Measurements from ENCODE around the gene PHKA2.

PHKA2 gene

GRCh38 chrX:18896680-18897544 is 87.0 kb downstream of the PHKA2 start:
- Mint-ChIP-seq H3K27me3 (no peaks in the 10 kb centered on the region), H3K27ac (no peak overlapping the region), H3K9me3 (no peaks in the 10 kb centered on the region), H3K36me3 (peaks cover 4% of the 10 kb centered on the region), H3K4me3 (no peak overlapping the region), H3K4me1 (peaks cover 3% of the 10 kb centered on the region)
- CTCF ChIA-PET = no interaction called here
- no peak for DNase-seq

- Mint-ChIP-seq H3K36me3 (peaks cover 2% of the 10 kb centered on the region), H3K27ac (no peak overlapping the region), H3K9me3 (no peaks in the 10 kb centered on the region), H3K4me3 (no peak overlapping the region), H3K27me3 (no peaks in the 10 kb centered on the region), H3K4me1 (peaks cover under 1% of the 10 kb centered on the region)
- DNase-seq = no peak
- CTCF ChIA-PET = no interaction called here
Observed at GRCh38 chrX:18895189-18895951, 88.5 kb downstream of the PHKA2 start.

GRCh38 chrX:18894156-18894555 is 89.8 kb downstream of the PHKA2 start:
- H3K4me1 Mint-ChIP-seq = peaks cover 5% of the 10 kb centered on the region
- no peak overlapping the region for H3K4me3 Mint-ChIP-seq
- CTCF ChIA-PET = no interaction called here
- no peaks in the 10 kb centered on the region for H3K9me3 Mint-ChIP-seq
- DNase-seq = no peak
- H3K27me3 Mint-ChIP-seq = no peaks in the 10 kb centered on the region
- no peak overlapping the region for H3K27ac Mint-ChIP-seq
- no peaks in the 10 kb centered on the region for H3K36me3 Mint-ChIP-seq

GRCh38 chrX:18893536-18893935 is 90.4 kb downstream of the PHKA2 start:
- H3K27me3 Mint-ChIP-seq = no peaks in the 10 kb centered on the region
- H3K4me1 Mint-ChIP-seq = peaks cover 5% of the 10 kb centered on the region
- no peak overlapping the region for H3K4me3 Mint-ChIP-seq
- no peak overlapping the region for H3K27ac Mint-ChIP-seq
- CTCF ChIA-PET = no interaction called here
- H3K9me3 Mint-ChIP-seq = no peaks in the 10 kb centered on the region
- no peak for DNase-seq
- H3K36me3 Mint-ChIP-seq = no peaks in the 10 kb centered on the region

GRCh38 chrX:18892899-18893298 is 91.0 kb downstream of the PHKA2 start:
- CTCF ChIA-PET = no interaction called here
- Mint-ChIP-seq H3K4me3 (no peak overlapping the region), H3K36me3 (no peaks in the 10 kb centered on the region), H3K27ac (no peak overlapping the region), H3K27me3 (no peaks in the 10 kb centered on the region), H3K4me1 (peaks cover 5% of the 10 kb centered on the region), H3K9me3 (no peaks in the 10 kb centered on the region)
- DNase-seq = no peak

- CTCF ChIA-PET = no interaction called here
Observed at GRCh38 chrX:18891548-18891945, 92.4 kb downstream of the PHKA2 start.

GRCh38 chrX:18890724-18891547 is 93.0 kb downstream of the PHKA2 start:
- H3K4me3 Mint-ChIP-seq = no peak overlapping the region
- no peaks in the 10 kb centered on the region for H3K9me3 Mint-ChIP-seq
- CTCF ChIA-PET = no interaction called here
- H3K36me3 Mint-ChIP-seq = no peaks in the 10 kb centered on the region
- no peak for DNase-seq
- no peaks in the 10 kb centered on the region for H3K27me3 Mint-ChIP-seq
- peaks cover 23% of the 10 kb centered on the region for H3K4me1 Mint-ChIP-seq
- H3K27ac Mint-ChIP-seq = no peak overlapping the region

More at GRCh38 chrX:18891548-18891945, 92.4 kb downstream of the PHKA2 start:
- Mint-ChIP-seq H3K9me3 (no peaks in the 10 kb centered on the region), H3K4me3 (no peak overlapping the region), H3K27me3 (no peaks in the 10 kb centered on the region), H3K36me3 (no peaks in the 10 kb centered on the region), H3K27ac (no peak overlapping the region), H3K4me1 (peaks cover 17% of the 10 kb centered on the region)
- no peak for DNase-seq

- Mint-ChIP-seq H3K4me3 (no peak overlapping the region), H3K27ac (no peak overlapping the region), H3K36me3 (no peaks in the 10 kb centered on the region), H3K9me3 (no peaks in the 10 kb centered on the region), H3K27me3 (no peaks in the 10 kb centered on the region), H3K4me1 (peaks cover 32% of the 10 kb centered on the region)
- CTCF ChIA-PET = interaction anchor here (1.5 kb wide), 1 partner anchor 444 kb away, joined by 3 read pairs; no protein-coding TSS in a partner anchor
- DNase-seq = no peak
Observed at GRCh38 chrX:18890049-18890381, 93.9 kb downstream of the PHKA2 start.

- H3K9me3 Mint-ChIP-seq = no peaks in the 10 kb centered on the region
- CTCF ChIA-PET = interaction anchor here (1.5 kb wide), 1 partner anchor 445 kb away, joined by 3 read pairs; no protein-coding TSS in a partner anchor
- H3K27ac Mint-ChIP-seq = no peak overlapping the region
Observed at GRCh38 chrX:18889346-18890048, 94.4 kb downstream of the PHKA2 start.

GRCh38 chrX:18888281-18888680 is 95.6 kb downstream of the PHKA2 start:
- CTCF ChIA-PET = no interaction called here
- Mint-ChIP-seq H3K27ac (no peak overlapping the region), H3K4me3 (no peak overlapping the region)

More at GRCh38 chrX:18889346-18890048, 94.4 kb downstream of the PHKA2 start:
- Mint-ChIP-seq H3K36me3 (no peaks in the 10 kb centered on the region), H3K4me3 (no peak overlapping the region), H3K4me1 (peaks cover 32% of the 10 kb centered on the region), H3K27me3 (no peaks in the 10 kb centered on the region)
- DNase-seq = no peak

GRCh38 chrX:18887825-18888212 is 96.1 kb downstream of the PHKA2 start:
- no peaks in the 10 kb centered on the region for H3K9me3 Mint-ChIP-seq
- peaks cover 32% of the 10 kb centered on the region for H3K4me1 Mint-ChIP-seq
- no peak for DNase-seq
- no peak overlapping the region for H3K27ac Mint-ChIP-seq
- H3K36me3 Mint-ChIP-seq = no peaks in the 10 kb centered on the region
- no peak overlapping the region for H3K4me3 Mint-ChIP-seq
- CTCF ChIA-PET = no interaction called here
- H3K27me3 Mint-ChIP-seq = no peaks in the 10 kb centered on the region

More at GRCh38 chrX:18888281-18888680, 95.6 kb downstream of the PHKA2 start:
- Mint-ChIP-seq H3K4me1 (peaks cover 32% of the 10 kb centered on the region), H3K27me3 (no peaks in the 10 kb centered on the region), H3K36me3 (no peaks in the 10 kb centered on the region), H3K9me3 (no peaks in the 10 kb centered on the region)
- no peak for DNase-seq

- peaks cover 32% of the 10 kb centered on the region for H3K4me1 Mint-ChIP-seq
- peak overlapping the region; percentile 83 for H3K27ac Mint-ChIP-seq
- H3K27me3 Mint-ChIP-seq = no peaks in the 10 kb centered on the region
- H3K4me3 Mint-ChIP-seq = peak overlapping the region; percentile 37
- H3K9me3 Mint-ChIP-seq = no peaks in the 10 kb centered on the region
- CTCF ChIA-PET = interaction anchor here (0.8 kb wide), 1 partner anchor 10 kb away, joined by 3 read pairs; no protein-coding TSS in a partner anchor
- no peaks in the 10 kb centered on the region for H3K36me3 Mint-ChIP-seq
- DNase-seq = no peak
Observed at GRCh38 chrX:18887177-18887824, 96.6 kb downstream of the PHKA2 start.

Measured in activated naive CD4-positive, alpha-beta T cell treated with anti-CD3 and anti-CD28 coated beads, Interleukin-2, amount 10 ng/mL, durations not matched to agents 7 days and 5 days (primary cell).